Right lobe of liver (tissue), 6 donors: ENCODE measurements around the gene CEP164. TPM values are rescaled to one million over a fixed set of nuclear protein-coding genes. Genes with fewer than 3 reads are reported as not detected.

Experiments used
- ATAC-seq, 4 donors: fragments of 200-7000 bp; cut with Tn5 transposase; one replicate each; pipeline ENCODE4 v1.9.1; 2020; ENCODE audit warnings: mild to moderate bottlenecking in 4 of 4, moderate library complexity in 4 of 4
- DNase-seq, 3 donors: peaks; one replicate each; pipeline ENCODE4 v3.0.0-alpha.2; 2020
- H3K27ac ChIP-seq, 3 donors: fragments of 200-600 bp; one replicate each; pipeline ENCODE4 v1.8.0; 2022
- H3K27me3 ChIP-seq, 2 donors: fragments of 200-600 bp; one replicate each; pipeline ENCODE4 v1.8.0; 2022
- H3K36me3 ChIP-seq, 4 donors: fragments of 200-600 bp; sonication (generic) in 1 of 4; one replicate each; pipeline versions ENCODE4 v1.5.1 to v1.8.0; 2017 to 2022; ENCODE audit warnings: control low read depth in 1 of 4
- H3K4me1 ChIP-seq, 4 donors: fragments of 200-600 bp; sonication (generic) in 1 of 4; one replicate each; pipeline versions ENCODE4 v1.5.1 to v1.8.0; 2017 to 2022; ENCODE audit warnings: control low read depth in 1 of 4
- H3K4me3 ChIP-seq, 3 donors: fragments of 200-600 bp; one replicate each; pipeline ENCODE4 v1.8.0; 2022
- H3K9me3 ChIP-seq, 4 donors: fragments of 200-600 bp; sonication (generic) in 1 of 4; one replicate each; pipeline versions ENCODE4 v1.5.1 to v1.8.0; 2017 to 2022; ENCODE audit warnings: control low read depth in 1 of 4
- POLR2A ChIP-seq: fragments of 450-650 bp; IDR thresholded peaks from one replicate; pipeline ENCODE4 v1.6.1; 2017; ENCODE audit warnings: antibody characterized with exemption, mild to moderate bottlenecking
- WGBS: methylation state at CpG from one replicate; pipeline ENCODE4 v1.1.6; 2018; ENCODE audit warnings: low coverage, low lambda C conversion rate; ENCODE audit not compliant: insufficient coverage; ENCODE audit errors: missing lambda C conversion rate; 5-methylcytosine and 5-hydroxymethylcytosine counted together
- intact Hi-C, 2 donors: fragments of 100-400 bp; cut with DNase I; formaldehyde crosslinking; loops; one replicate each; pipeline versions ENCODE4 v1.11.2 to v1.14.1; 2022
- total RNA-seq, 6 experiments: library from RNA; depleted of rRNA in 2 of 6; stranded (reverse); fragments of >200 nt in 2 of 6; fragmentation: NEBNext Ultra II Directional in 3 of 6; extraction: Animal tissue kit (Norgen Biotek cat#: 25700) in 3 of 6; gene quantifications; one replicate each; pipeline versions ENCODE4 v1.1.0 to v1.2.4, GENCODE V29; 2016 to 2023
- TF ChIP-seq, protein P1 (sequence below), 4 donors: fragments of 200-600 bp in 3 of 4; fragments of 450-650 bp in 1 of 4; IDR thresholded peaks; one replicate each; pipeline versions ENCODE4 v1.5.1 to v1.8.0; 2016 to 2022; ENCODE audit warnings: antibody characterized with exemption in 4 of 4, mild to moderate bottlenecking in 2 of 4
- donor health status: DM: no; HTN: yes; CAD: no.
- donor health status: DM: no; HTN: no; CAD: no.
- donor health status: DM: no; HTN: no; CAD: no.
- donor health status: DM: no; HTN: yes; CAD: no.
- donor health status: DM: no; HTN: yes; CAD: no.

The CEP164 gene
- total RNA-seq, 6 experiments from 2014 or later: 7.2 to 11.2 (median 8.6) TPM

- no CpG with 5 or more reads among the region's 9 CpGs for WGBS
- no peak for DNase-seq
Measured at GRCh38 chr11:117356126-117356890, 28.7 kb downstream of the CEP164 start.

GRCh38 chr11:117361432-117361831 lies 33.8 kb downstream of the CEP164 start:
- Histone ChIP-seq H3K9me3 (no peaks in the 10 kb centered on the region), H3K27ac (no peak overlapping the region), H3K27me3 (no peaks in the 10 kb centered on the region), H3K36me3 (peaks cover 0 to 34% (median 1%) of the 10 kb centered on the region in 4 donors), H3K4me1 (no peaks in the 10 kb centered on the region), H3K4me3 (no peak overlapping the region)
- 70% methylated on average over 5 of the region's 8 CpGs for WGBS
- no peak for TF ChIP-seq POLR2A
- TF ChIP-seq, protein P1, sequence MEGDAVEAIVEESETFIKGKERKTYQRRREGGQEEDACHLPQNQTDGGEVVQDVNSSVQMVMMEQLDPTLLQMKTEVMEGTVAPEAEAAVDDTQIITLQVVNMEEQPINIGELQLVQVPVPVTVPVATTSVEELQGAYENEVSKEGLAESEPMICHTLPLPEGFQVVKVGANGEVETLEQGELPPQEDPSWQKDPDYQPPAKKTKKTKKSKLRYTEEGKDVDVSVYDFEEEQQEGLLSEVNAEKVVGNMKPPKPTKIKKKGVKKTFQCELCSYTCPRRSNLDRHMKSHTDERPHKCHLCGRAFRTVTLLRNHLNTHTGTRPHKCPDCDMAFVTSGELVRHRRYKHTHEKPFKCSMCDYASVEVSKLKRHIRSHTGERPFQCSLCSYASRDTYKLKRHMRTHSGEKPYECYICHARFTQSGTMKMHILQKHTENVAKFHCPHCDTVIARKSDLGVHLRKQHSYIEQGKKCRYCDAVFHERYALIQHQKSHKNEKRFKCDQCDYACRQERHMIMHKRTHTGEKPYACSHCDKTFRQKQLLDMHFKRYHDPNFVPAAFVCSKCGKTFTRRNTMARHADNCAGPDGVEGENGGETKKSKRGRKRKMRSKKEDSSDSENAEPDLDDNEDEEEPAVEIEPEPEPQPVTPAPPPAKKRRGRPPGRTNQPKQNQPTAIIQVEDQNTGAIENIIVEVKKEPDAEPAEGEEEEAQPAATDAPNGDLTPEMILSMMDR (IDR thresholded peaks at IDR 0.05): no peak
- no peak for DNase-seq
- intact Hi-C loops: no loop called here
- ATAC-seq: no peak

More at GRCh38 chr11:117356126-117356890, 28.7 kb downstream of the CEP164 start:
- ATAC-seq: peak in 1 of 4 donors; percentile 35
- Histone ChIP-seq H3K4me3 (no peak overlapping the region), H3K36me3 (peaks cover 0 to 26% (median 0%) of the 10 kb centered on the region in 4 donors), H3K9me3 (no peaks in the 10 kb centered on the region), H3K27me3 (no peaks in the 10 kb centered on the region), H3K27ac (no peak overlapping the region), H3K4me1 (no peaks in the 10 kb centered on the region)
- intact Hi-C loops: no loop called here
- TF ChIP-seq, protein P1 (IDR thresholded peaks at IDR 0.05): no peak
- no peak for TF ChIP-seq POLR2A

DNA sequence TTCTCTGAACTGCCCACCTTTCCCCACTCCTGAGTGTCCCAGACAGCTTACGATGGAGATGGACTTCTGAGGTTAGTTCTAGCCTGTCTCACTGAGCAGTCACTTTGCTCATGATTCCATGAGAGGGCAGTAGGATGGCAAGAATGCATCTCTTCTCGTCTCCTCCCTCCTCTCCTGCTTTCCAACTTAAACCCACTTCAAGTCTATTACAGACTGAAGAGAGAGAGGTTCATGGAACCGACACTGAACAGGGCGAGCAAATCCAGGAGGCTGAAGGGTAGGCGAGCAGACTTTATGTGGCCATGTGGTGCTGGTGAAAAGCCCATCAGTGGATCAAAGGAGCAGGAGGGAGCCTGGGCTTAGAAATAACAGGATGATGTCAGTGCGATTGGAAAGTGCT lies 38.6 kb downstream of the CEP164 start:
- ATAC-seq (no peak), DNase-seq (no peak)
- no peak overlapping the region for H3K27ac ChIP-seq
- H3K27me3 ChIP-seq: no peaks in the 10 kb centered on the region
- H3K36me3 ChIP-seq: peaks cover 0 to 31% (median 3%) of the 10 kb centered on the region in 4 donors
- no peak for TF ChIP-seq POLR2A
- TF ChIP-seq, protein P1 (IDR thresholded peaks at IDR 0.05): no peak
- no peak overlapping the region for H3K4me3 ChIP-seq
- no peaks in the 10 kb centered on the region for H3K9me3 ChIP-seq
- WGBS: 89% methylated on average over 4 of the region's 6 CpGs
- H3K4me1 ChIP-seq: no peaks in the 10 kb centered on the region
- intact Hi-C loops: no loop called here

DNA sequence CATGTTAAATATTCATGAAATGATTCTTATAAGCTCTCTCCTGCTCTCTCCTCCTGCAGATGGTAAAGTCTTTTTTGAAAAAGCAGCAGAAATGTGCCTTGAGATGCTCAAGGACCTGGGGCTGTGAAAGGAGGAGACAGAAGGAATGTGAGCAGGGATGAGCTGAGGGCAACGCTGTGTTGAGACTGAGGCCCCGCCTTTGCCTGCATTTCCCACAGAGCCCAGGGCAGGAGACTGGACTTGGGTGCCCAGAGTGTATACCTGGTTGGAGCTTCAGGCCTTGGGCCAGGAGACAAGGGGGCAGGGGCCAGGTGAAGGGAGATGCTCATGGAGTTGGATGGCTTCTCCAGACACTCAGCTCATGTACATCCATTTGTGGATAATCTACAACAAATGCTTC lies 39.2 kb downstream of the CEP164 start:
- Histone ChIP-seq H3K4me1 (no peaks in the 10 kb centered on the region), H3K27me3 (no peaks in the 10 kb centered on the region), H3K36me3 (peaks cover 0 to 29% (median 3%) of the 10 kb centered on the region in 4 donors), H3K4me3 (no peak overlapping the region), H3K9me3 (no peaks in the 10 kb centered on the region), H3K27ac (no peak overlapping the region)
- DNase-seq (no peak), ATAC-seq (no peak)
- TF ChIP-seq POLR2A: no peak
- TF ChIP-seq, protein P1 (IDR thresholded peaks at IDR 0.05): no peak
- 100% methylated on average over 2 of the region's 2 CpGs for WGBS
- intact Hi-C loops: no loop called here
